ENCODE results near the gene CIAO2B.

DNA sequence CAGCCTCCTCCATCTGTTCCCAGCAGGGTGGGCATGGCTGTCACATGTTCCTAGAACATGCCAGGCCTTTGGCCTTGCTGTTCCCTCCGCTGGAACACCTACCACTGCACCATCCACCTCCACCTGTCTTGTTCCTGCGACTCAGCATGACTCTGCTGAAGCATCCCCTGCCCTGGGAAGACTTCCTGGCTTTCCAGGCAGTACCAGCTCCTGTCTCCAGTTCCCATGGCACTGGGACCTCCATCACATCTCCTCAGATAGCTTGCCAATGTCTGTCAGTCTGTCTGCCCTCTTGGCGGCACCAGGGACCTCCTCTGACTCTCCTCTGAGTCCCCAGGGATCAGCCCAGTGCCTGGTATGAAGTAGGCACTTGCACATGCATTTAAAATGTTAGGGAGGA, 38.2 kb downstream of the CIAO2B start:
- no peak for TF ChIP-seq POLR2A (IDR thresholded peaks at IDR 0.05)
- no peak for TF ChIP-seq CTCF (IDR thresholded peaks at IDR 0.05)
